Stimulated activated CD4-positive, alpha-beta T cell treated with anti-CD3 and anti-CD28 coated beads, TNF-alpha, amount 100 ng/mL, for 48 hours (primary cell): ENCODE measurements around the gene SFRP5.
A peak's percentile ranks its signal among the peaks of the same experiment; 100 is the strongest.

Experiments used
- DNase-seq, 3 donors: peaks; one replicate each; pipeline ENCODE4 v3.0.0-alpha.2; 2020; ENCODE audit warnings: low read depth in 3 of 3

Gene SFRP5

GRCh38 chr10:97765201-97765600, 6.6 kb downstream of the SFRP5 start:
- no peak for DNase-seq

- DNase-seq = no peak
These were observed 7.3 kb downstream of the SFRP5 start for GRCh38 chr10:97764519-97764931.

GRCh38 chr10:97763947-97764346, 7.9 kb downstream of the SFRP5 start:
- no peak for DNase-seq

- DNase-seq = no peak
These were observed 8.4 kb downstream of the SFRP5 start for GRCh38 chr10:97763411-97763810.

GRCh38 chr10:97762816-97763215, 9.0 kb downstream of the SFRP5 start:
- DNase-seq = no peak

- no peak for DNase-seq
These were observed 9.7 kb downstream of the SFRP5 start for GRCh38 chr10:97762056-97762455.

- DNase-seq = no peak
These were observed 10.4 kb downstream of the SFRP5 start for GRCh38 chr10:97761331-97761865.

GRCh38 chr10:97760461-97761257, 11.1 kb downstream of the SFRP5 start:
- DNase-seq = no peak

GRCh38 chr10:97759946-97760345, 11.9 kb downstream of the SFRP5 start:
- no peak for DNase-seq

- DNase-seq = peak in 1 of 3 donors; percentile 16
These were observed 12.5 kb downstream of the SFRP5 start for GRCh38 chr10:97759158-97759887.

GRCh38 chr10:97757471-97757870, 14.3 kb downstream of the SFRP5 start:
- no peak for DNase-seq

GRCh38 chr10:97755718-97756117, 16.1 kb downstream of the SFRP5 start:
- DNase-seq = no peak

GRCh38 chr10:97754726-97755125, 17.1 kb downstream of the SFRP5 start:
- DNase-seq = no peak

GRCh38 chr10:97752956-97753355, 18.8 kb downstream of the SFRP5 start:
- DNase-seq = no peak

- no peak for DNase-seq
These were observed 23.7 kb downstream of the SFRP5 start for GRCh38 chr10:97748116-97748515.

GRCh38 chr10:97747573-97747972, 24.2 kb downstream of the SFRP5 start:
- DNase-seq = no peak

- DNase-seq = no peak
These were observed 27.3 kb downstream of the SFRP5 start for GRCh38 chr10:97744405-97745035.

GRCh38 chr10:97743169-97743943, 28.4 kb downstream of the SFRP5 start:
- DNase-seq = no peak

GRCh38 chr10:97740613-97741012, 31.2 kb downstream of the SFRP5 start:
- no peak for DNase-seq

- DNase-seq = no peak
These were observed 33.2 kb downstream of the SFRP5 start for GRCh38 chr10:97738616-97739015.

GRCh38 chr10:97737770-97738265, 34.0 kb downstream of the SFRP5 start:
- no peak for DNase-seq
